NCI-H82 treated with DMSO at 0.1 percent for 48 hours (cell line): Measurements from ENCODE around the gene PAF1.

Source experiments
- DNase-seq: peaks from one replicate; lab custom pipeline; 2025; ENCODE audit not compliant: unreplicated experiment; lab: John Stamatoyannopoulos, UW

Gene PAF1

DNA sequence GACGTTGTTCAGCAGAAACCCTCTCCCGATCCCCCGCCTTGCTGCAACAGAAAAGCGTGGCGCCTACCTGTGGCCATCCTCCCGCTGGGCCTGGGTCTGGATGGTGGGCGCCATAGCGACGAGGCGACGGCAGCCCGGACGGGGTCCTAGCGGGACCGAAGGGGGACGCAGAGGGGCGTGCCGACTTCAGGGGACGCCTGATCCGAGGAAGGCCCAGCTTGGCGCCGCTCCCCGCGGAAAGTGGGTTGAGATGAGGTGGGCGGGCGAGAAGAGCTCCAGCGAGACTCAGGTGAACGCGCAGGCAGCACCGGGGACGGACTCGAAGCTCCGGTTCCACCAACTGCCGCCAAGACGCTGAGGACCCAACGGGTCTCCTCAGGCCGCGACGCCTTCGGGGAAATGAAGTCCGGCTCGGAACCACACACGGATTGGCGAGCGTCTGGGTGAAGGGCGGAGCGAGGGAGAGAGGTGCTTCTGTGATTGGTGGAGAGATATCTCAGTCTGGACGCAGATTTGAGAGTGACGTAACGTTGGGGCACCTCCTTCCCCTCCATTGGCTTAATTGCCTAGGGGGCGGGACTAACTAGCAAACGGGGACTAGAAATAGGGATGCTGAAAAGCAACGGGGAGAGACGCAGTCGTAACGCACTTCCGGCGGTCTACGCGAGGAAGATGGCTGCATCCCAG lies at the start of gene PAF1, which contains the start of gene MED29:
PAF1 (minus strand) TSS at position 356 of the 687 bp plus-strand sequence; CDS start at position 114, 242 bp downstream.
MED29 (plus strand) TSS at position 628 of the 687 bp plus-strand sequence; CDS start at position 673, 45 bp downstream.
- DNase-seq = peak; percentile 100

- DNase-seq = no peak
Measured at GRCh38 chr19:39438270-39438934, 47.5 kb upstream of the PAF1 start.

GRCh38 chr19:39436350-39436716 lies 45.4 kb upstream of the PAF1 start:
- DNase-seq = no peak

DNA sequence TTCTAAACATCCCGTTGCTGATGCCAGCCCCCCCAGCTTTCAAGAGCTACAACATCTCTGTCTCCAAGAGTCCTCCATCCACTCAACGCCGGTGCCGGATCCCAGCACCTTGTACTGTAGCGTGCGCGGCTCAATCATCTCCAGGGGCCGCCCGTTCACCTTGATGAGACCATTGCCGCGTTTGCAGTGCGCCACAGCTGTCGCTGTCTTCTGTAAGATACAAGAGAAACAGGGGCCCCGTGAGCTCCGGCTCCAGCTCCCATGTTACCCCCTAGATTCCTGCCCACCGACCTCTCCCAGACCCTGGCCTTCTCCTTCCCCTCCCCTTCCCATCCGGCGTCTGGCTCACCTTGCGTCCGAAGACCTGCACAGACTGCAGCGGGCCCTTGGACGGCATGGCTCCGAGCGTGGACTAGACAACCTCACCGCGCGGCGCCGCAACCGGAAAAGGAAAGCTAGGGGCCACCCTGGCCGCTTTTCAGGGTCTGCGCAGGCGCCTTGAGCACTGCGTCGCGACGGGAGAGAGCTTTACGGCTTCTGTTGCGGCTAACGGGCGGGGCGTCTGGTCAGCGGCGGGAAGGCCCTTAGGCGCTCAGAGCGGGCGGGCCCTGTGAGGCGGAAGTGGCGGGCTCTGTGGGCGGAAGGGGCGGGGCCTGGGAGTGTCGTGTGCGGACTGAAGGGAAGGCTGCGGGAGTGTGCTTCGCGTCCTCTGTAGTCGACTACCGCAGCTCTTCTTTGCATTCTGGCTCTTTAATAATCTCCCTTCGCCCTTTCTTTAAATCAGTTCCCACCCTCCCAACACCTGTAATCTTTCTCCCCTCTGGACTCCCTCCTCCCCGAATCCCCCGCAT lies 44.8 kb upstream of the PAF1 start, which contains the start of gene RPS16:
RPS16 (minus strand) TSS at position 451 of the 851 bp plus-strand sequence; CDS start at position 397, 54 bp downstream.
- DNase-seq = peak; percentile 96

DNA sequence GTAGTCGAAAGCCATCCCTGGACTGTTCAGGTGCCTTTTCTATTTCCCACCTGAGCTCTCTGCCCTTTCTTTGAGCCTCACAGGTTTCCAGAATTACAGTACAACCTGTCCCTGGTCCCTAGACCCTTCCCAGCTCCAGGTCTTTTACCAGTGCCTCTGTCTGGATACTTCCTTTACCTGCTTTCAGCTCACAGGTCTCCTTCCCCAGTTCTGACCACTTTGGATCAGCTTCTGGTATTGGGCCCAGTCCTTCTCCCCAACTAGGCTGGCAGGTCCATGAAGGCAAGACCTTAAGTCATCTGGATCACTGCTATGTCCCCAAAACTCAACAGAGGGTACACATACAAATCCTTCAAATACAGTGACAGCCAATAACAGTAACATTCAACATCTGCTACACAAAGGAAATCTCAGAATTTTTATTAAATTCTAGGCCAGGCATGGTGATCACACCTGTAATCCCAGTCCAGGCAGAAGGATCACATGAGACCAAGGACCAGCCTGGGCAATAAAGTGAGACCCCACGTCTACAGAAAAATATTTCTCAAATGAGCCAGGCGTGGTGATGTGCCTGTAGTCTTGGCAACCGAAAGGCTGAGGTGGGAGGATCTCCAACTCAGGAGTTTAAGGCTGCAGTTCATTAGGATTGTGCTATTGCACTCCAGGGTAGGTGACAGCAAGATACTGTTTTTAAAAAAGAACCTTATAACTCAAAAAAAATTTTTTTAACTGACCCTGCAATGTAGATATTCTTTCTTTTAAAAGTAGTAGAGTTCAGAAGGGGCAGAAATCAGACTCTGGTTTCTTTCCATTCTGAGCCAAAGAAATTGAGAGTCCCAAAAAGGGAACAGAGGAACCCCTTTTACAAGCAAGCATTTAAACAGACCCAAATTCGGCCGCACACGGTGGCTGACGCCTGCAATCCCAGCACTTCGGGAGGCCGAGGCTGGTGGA lies 43.5 kb upstream of the PAF1 start:
- DNase-seq = no peak

DNA sequence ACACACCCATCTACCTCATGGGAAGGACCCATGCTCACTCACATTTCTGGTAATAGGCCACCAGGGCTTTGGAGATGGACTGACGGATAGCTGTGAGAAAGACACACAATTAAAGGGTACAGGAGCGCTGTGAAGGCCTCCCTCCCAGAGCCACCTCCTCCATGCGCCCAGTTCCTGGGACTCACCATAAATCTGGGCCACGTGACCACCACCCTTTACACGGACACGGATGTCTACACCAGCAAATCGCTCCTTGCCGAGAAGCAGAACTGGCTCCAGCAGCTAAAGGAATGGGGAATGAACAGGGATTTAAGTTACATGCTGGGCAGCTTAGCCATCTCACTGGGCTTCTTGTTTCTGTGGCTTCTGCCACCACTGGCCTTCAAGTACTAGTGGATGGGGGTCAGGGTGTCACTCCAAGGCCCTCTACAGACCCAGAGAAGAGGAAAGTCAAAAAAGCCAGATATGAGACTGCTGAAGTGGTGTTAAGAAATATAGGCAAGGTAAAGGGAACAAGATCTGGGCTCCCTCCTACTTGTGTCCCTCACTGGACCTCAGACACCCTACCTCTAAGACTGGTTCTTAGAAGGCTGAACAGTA lies 42.7 kb upstream of the PAF1 start:
- no peak for DNase-seq

DNA sequence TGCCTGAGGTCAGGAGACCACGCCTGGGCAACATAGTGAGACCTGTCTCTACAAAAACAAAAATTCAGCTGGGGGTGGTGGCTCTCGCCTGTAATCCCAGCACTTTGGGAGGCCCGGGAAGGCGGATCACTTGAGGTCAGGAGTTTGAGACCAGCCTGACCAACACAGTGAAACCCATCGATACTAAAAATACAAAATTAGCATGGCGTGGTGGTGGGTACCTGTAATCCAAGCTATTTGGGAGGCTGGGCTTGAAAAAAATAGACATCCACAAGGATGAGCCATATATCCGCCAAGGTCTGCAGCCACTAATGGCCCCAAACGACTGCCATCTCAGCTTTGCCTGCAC lies 41.7 kb upstream of the PAF1 start:
- no peak for DNase-seq

GRCh38 chr19:39430675-39431593 lies 40.0 kb upstream of the PAF1 start:
- no peak for DNase-seq

GRCh38 chr19:39428283-39429112 lies 37.6 kb upstream of the PAF1 start:
- no peak for DNase-seq

- no peak for DNase-seq
Measured at GRCh38 chr19:39427707-39428106, 36.8 kb upstream of the PAF1 start.

GRCh38 chr19:39426170-39426569 lies 35.3 kb upstream of the PAF1 start:
- DNase-seq = no peak

DNA sequence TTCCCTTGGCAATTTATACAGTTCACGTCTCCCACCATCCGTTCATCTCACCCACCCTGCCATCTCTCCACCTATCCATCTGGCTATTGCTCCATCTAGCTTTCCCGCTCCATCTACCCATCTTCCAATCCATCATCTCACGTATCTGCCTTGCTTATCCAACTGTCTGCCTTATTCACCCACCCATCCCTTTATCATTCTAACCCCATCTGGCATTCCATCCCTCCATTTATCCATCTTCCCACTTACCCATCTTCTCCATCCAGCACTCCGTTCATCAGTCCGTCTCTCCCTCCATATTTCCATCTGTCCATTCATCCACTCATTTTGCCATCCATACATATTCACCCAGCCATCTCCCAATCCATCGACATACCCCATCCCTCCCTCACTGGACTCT lies 34.8 kb upstream of the PAF1 start:
- no peak for DNase-seq

- DNase-seq = no peak
Measured at GRCh38 chr19:39424934-39425333, 34.0 kb upstream of the PAF1 start.

- DNase-seq = no peak
Measured at GRCh38 chr19:39423258-39424086, 32.6 kb upstream of the PAF1 start.

DNA sequence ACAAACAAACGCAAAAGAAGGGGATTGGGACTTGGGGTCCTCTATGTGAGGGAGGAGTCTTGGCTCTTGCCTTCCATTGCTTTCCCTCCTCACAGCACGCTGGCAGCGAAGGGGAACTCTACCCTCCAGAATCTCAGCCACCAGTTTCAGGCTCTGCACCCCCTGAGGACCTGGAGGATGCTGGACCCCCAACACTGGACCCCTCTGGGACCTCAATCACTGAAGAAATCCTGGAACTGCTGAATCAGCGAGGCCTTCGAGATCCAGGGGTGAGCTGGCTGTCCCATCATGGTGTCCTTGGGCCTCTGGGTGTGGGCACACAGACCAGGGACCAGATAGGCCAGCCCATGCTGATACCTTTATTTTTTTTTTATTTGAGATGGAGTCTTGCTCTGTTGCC lies 31.1 kb upstream of the PAF1 start:
- no peak for DNase-seq

GRCh38 chr19:39420769-39421168 lies 29.9 kb upstream of the PAF1 start:
- no peak for DNase-seq

- no peak for DNase-seq
Measured at GRCh38 chr19:39419003-39419402, 28.1 kb upstream of the PAF1 start.
